GM21717 (cell line): ENCODE data around the gene HES7.

Experiments used
- ATAC-seq: cut with Tn5 transposase; IDR thresholded peaks from one replicate; pipeline ENCODE4 v1.9.1; 2021; ENCODE audit warnings: mild to moderate bottlenecking, moderate library complexity; ENCODE audit not compliant: unreplicated experiment

The HES7 gene

GRCh38 chr17:8143581-8144400 lies 19.9 kb upstream of the HES7 start:
- ATAC-seq: no peak

- ATAC-seq: no peak
Observed at GRCh38 chr17:8142887-8143580, 19.1 kb upstream of the HES7 start.

GRCh38 chr17:8142158-8142886 lies 18.4 kb upstream of the HES7 start:
- ATAC-seq: no peak

- no peak for ATAC-seq
Observed at GRCh38 chr17:8141741-8142140, 17.8 kb upstream of the HES7 start.

GRCh38 chr17:8141045-8141444 lies 17.1 kb upstream of the HES7 start:
- no peak for ATAC-seq

DNA sequence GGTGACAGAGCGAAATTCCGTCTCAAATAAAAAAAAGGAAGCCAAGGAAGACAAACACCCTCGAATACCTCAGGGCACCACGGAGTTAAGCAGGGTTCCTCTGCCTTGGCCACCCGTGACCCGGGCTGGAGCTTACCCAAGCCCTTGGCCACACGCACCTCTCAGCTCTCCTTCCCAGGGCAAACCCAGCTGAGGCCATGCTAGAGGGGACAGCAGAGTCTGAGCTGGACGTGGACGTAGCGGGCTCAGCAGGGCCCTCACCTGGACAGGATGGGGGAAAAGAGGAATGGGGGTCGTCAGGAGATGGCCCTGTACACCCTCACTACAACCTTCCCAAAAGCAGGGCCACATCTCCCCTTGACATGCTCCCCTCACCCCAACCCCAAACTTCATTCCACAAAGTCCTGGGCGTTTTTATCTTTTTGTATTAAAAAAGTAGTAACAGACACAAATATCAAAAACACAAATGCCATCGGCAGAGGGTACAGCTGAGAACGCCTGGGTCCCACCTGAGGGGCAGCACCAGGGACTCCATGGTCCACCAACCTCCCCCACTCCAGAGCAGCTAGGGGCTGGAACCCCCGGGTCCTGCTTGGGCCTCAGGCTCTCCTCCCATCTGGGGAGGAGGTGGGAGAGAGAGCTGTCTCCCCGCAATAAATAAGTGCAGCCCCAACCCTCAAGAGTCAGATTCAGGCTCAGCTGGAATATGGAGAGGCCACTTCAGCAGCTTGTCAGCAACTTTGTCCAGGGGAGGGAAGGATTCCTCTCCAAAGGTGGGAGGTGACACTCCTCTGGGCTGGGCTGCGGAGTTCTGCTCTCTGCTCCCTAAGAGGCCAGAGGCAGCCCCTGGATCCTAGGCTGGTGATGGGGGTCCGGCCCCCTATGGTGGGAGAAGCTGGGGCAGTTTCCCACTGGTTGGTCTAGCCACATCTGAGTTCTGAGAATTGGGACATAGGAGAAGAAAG lies 16.4 kb upstream of the HES7 start:
- no peak for ATAC-seq

DNA sequence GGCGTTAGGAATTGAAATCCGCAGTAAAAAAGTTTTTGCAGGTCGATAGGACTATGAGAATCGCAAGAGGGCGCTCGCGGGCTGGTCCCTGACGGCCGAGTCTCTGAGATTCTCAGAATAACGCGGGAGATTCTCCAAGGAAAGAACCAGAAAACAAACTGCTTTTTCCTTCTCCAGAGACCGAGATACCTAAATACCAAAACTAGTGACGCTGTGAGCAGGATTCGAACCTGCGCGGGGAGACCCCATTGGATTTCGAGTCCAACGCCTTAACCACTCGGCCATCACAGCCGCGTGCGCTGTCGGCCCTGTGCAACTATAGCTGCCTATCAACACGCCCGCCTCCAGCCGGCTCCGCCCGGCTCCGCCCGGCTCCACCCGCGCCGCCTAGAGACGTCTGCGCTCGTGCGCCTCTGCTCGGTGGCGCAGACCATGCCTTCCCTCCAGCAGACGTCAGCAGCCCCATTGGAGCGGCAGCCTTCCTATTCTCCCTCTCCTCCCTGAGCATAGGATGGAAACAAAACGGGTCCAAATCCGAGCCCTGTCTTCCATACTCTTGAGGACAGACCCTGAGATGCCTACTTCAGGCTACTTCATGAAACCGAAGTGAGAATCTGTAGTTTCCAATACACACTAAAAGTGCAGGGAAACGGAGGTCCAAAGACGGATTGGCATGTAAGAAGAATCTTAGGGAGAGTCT lies 14.9 kb upstream of the HES7 start:
- ATAC-seq: peak; percentile 62

DNA sequence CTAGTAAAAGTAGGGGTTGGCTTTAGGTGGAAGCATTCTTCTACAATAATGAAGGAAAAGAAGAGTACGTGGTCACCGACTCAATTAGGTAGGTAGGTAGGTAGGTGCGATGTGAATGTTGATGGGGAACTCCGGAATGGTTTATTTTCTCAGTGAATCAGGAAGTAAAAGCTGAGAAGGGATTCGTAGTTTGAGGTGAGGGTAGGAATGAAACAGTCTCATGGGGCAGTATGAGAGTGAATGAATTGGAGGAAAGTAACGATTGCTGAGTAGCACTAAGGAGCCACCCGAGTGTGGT lies 14.4 kb upstream of the HES7 start:
- no peak for ATAC-seq

DNA sequence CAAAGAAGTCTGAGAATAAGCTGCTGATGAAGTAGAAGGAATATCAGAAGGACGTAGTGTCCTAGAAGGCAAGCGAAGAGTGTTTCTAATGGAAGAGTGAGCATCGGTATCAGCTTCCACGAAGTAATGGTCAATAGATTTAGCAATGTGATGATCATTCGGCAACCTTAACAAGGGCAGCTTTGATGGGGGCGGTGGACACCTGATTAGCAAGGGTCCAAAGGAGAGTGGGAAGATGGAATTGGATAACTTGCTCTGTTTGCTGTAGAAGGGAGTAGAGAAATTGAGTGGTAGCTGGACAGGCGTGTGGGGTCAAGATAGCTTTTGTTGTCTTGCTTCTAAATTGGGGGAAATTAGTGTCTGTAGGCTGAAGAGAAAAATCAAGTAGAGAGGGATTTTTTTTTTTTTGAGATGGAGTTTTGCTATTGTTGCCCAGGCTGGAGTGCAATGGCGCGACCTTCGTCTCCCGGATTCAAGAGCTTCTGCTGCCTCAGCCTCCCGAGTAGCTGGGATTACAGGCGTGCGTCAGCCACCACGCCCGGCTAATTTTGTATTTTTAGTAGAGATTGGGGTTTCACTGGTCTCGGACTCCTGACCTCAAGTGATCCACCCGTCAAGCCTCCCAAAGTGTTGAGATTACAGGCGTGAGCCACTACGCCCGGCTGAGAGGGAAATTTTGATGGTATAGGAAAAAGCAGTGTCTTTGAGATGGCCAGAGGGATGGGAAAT lies 13.9 kb upstream of the HES7 start:
- ATAC-seq: no peak

DNA sequence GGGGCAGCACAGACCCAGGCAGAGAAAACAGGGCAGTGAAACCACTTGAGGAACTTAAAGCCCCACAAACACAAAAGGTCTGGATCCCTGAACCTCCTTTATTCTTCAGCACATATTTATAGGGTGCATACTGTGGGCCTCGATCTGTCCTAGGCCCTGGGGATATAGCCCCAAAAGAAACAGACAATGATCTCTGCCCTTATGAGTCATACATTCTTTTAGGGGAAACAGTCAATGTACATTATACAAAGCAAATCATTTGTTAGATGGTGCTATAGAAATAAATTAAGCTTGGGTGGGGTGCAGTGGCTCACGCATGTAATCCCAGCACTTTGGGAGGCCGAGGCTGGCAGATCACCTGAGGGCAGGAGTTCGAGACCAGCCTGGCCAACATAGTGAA lies 10.0 kb upstream of the HES7 start:
- ATAC-seq: no peak

DNA sequence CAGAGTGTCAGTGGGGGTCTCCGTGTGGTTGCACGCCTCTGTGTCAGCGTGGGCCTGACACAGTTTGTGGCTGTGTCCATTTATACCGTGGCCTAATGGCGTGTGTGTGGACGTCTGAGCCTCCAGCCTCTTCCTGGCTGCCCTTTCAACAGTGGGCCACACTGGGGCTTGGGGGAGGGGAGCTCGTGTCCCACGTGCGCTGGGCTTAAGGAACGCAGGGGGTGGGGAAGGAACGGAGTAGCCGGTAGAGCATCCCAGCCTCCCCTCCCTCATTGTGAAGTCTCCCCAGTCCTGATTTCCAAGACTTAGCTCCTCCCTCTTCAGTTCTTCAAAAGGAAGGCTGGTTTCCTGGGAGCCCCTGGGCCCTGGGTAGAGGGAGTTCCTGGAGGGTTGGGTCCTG lies 9.5 kb upstream of the HES7 start:
- ATAC-seq: no peak

GRCh38 chr17:8131844-8132441 lies 8.0 kb upstream of the HES7 start:
- no peak for ATAC-seq

DNA sequence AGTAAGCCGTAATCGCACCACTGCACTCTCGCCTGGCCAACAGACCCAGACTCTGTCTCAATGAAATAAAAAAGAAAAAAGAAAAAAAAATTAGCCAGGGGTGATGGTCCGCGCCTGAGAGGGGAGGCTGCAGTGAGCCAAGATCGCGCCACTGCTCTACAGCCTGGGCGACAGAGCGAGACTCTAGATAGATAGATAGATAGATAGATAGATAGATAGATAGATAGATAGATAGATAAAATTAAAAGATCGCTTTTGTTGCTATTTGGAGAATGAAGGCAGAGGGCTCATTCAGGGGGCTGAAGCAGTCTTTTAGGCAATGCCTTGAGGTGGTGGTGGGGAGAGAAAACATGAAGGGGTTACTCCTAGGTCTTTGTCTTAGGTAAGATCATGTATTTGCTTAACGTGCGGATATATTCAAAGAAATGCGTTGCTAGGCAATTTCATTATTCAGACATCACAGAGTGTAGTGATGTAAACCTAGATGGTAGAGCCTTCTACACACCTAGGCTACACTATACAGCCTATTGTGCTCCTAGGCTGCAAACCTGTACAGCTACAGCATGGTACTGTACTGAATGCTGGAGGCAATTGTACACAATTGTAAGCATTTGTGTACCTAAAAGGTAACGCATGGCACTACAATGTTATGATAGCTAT lies 4.3 kb upstream of the HES7 start:
- ATAC-seq: no peak

GRCh38 chr17:8126491-8127066 lies 2.7 kb upstream of the HES7 start:
- ATAC-seq: no peak

- no peak for ATAC-seq
Observed at GRCh38 chr17:8125947-8126490, 2.1 kb upstream of the HES7 start.

DNA sequence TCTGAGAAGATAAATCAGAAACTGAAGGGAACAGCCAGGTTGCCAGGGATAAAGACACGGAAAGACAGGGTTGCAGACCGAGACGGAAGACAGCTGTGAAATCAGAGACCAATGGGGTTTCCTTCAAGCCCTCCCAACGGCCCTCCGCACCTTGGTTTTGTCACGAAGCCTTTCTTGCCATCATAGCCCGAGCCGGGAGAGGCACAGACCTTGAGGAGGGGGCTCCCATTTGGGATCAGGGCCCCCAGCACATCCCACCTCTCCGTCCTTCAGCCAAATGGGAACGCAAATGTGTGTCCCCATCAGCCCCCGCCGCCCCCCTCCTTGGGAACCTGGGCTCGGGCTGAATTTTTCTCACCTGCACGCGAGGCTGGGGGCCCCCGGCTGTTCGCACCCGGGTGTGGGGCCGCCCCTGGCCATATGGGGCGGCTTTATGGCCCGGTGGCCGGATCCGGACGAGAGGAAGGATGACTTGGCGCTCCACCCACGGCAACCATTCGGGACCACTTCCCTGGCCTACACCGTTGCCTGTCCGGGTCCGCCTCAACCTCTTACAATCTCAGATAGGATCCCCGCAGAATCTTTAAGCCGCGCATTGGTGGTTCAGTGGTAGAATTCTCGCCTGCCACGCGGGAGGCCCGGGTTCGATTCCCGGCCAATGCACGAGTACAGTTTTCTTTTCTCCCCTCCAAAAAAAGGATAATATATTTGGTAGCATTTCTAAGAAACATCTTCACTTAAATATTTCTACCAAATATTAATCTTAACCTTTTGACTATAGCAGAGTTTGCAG lies 1.4 kb upstream of the HES7 start:
- no peak for ATAC-seq
